Measurements from ENCODE around the gene ZNF500.

The ZNF500 gene

GRCh38 chr16:4734063-4734729 is 32.8 kb downstream of the ZNF500 start, which contains the start of the genes ANKS3 and DNAAF8 (continued):
- TF ChIP-seq PRDM2 (tag by site-specific recombination; IDR thresholded peaks at IDR 0.05; ENCODE audit: borderline replicate concordance) (no peak), ZNF843 (tag by site-specific recombination; IDR thresholded peaks at IDR 0.05) (no peak), ZNF549 (tag by site-specific recombination; IDR thresholded peaks at IDR 0.05) (no peak), ZNF830 (tag by site-specific recombination; IDR thresholded peaks at IDR 0.05; ENCODE audit: low read depth) (no peak), SCRT2 (tag by site-specific recombination; IDR thresholded peaks at IDR 0.05) (no peak), ZNF488 (tag by site-specific recombination; IDR thresholded peaks at IDR 0.05) (no peak), PRDM6 (tag by site-specific recombination; IDR thresholded peaks at IDR 0.05) (no peak), ZBTB8A (tag by site-specific recombination; IDR thresholded peaks at IDR 0.05) (0 out of 2 replicates have a peak, but pooled peaks have one; percentile 41), ZNF513 (tag by site-specific recombination; IDR thresholded peaks at IDR 0.05) (no peak), MZF1 (tag by site-specific recombination; IDR thresholded peaks at IDR 0.05; ENCODE audit: borderline replicate concordance) (0 out of 2 replicates have a peak, but pooled peaks have one; percentile 38), ZNF837 (tag by site-specific recombination; IDR thresholded peaks at IDR 0.05) (no peak), EGR2 (tag by site-specific recombination; IDR thresholded peaks at IDR 0.05; ENCODE audit: low read depth) (0 out of 2 replicates have a peak, but pooled peaks have one; percentile 2), ZBTB17 (tag by site-specific recombination; IDR thresholded peaks at IDR 0.05) (no peak; the same call in 1 of the 2 replicates), FEZF1 (tag by site-specific recombination; IDR thresholded peaks at IDR 0.05) (no peak), ZBTB21 (tag by site-specific recombination; IDR thresholded peaks at IDR 0.05) (no peak), ZBTB20 (tag by site-specific recombination; IDR thresholded peaks at IDR 0.05) (peak; percentile 98), HOXA7 (CRISPR knock-in tag; IDR thresholded peaks at IDR 0.05; ENCODE audit: borderline replicate concordance) (no peak), ZNF514 (tag by site-specific recombination; IDR thresholded peaks at IDR 0.05) (no peak), ZNF148 (tag by site-specific recombination; IDR thresholded peaks at IDR 0.05; ENCODE audit: borderline replicate concordance) (no peak), ZNF132 (tag by site-specific recombination; IDR thresholded peaks at IDR 0.05; ENCODE audit: borderline replicate concordance) (no peak), ZNF791 (tag by site-specific recombination; IDR thresholded peaks at IDR 0.05) (no peak), ZSCAN23 (tag by site-specific recombination; IDR thresholded peaks at IDR 0.05) (no peak), ZNF19 (tag by site-specific recombination; IDR thresholded peaks at IDR 0.05; ENCODE audit: low read depth) (no peak), OVOL3 (tag by site-specific recombination; IDR thresholded peaks at IDR 0.05) (no peak), ZNF202 (tag by site-specific recombination; IDR thresholded peaks at IDR 0.05; ENCODE audit: borderline replicate concordance) (no peak), ZNF560 (tag by site-specific recombination; IDR thresholded peaks at IDR 0.05; ENCODE audit: borderline replicate concordance) (no peak), ZBTB1 (tag by site-specific recombination; IDR thresholded peaks at IDR 0.05) (peak; percentile 59; the same call in 1 of the 2 replicates), ZNF664 (tag by site-specific recombination; IDR thresholded peaks at IDR 0.05) (no peak), ZNF707 (tag by site-specific recombination; IDR thresholded peaks at IDR 0.05) (no peak)

Measured in HEK293 (cell line).